Endothelial cell of umbilical vein (primary cell): Measurements from ENCODE around the gene NPS. TPM values are rescaled to one million over a fixed set of nuclear protein-coding genes. Genes with fewer than 3 reads are reported as not detected.

Experiments used
- BruUV-seq: library from RNA; stranded (reverse); fragments of 400-500 nt; replicated peaks from 2 replicates; lab custom pipeline; 2021; lab: Mats Ljungman, UMichigan
- CTCF ChIA-PET: fragments of 300-600, 350-600 bp; sonication (Branson Sonifier 250); formaldehyde crosslinking; loops from one replicate; lab custom pipeline; 2021; ENCODE audit warnings: antibody characterized with exemption, inconsistent platforms; lab: Charles Lee
- POLR2A ChIA-PET: fragments of 300-600, 350-600 bp; sonication (Branson Sonifier 250); formaldehyde crosslinking; loops from one replicate; lab custom pipeline; 2021; ENCODE audit warnings: antibody characterized with exemption, inconsistent platforms; lab: Charles Lee
- DNase-seq: peaks from one replicate; pipeline ENCODE4 v3.0.0-alpha.2; 2011; ENCODE audit warnings: low read depth, low spot score
- FAIRE-seq: peaks from 2 replicates; lab custom pipeline; 2011; peaks lifted over from hg19 to GRCh38; lab: Jason Lieb, UNC
- H2AFZ ChIP-seq: 2 replicates; pipeline ENCODE4 v1.6.0; 2012; ENCODE audit warnings: low read depth, low read length, control low read depth, inconsistent platforms
- H3K27ac ChIP-seq: 2 replicates; pipeline ENCODE4 v1.5.1; 2011; ENCODE audit warnings: low read depth, mild to moderate bottlenecking, control low read depth, low read length, moderate library complexity; ENCODE audit not compliant: insufficient read depth
- H3K27me3 ChIP-seq, 2 experiments: 2 replicates each; pipeline versions ENCODE4 v1.6.0 to v1.6.1; 2011; ENCODE audit warnings: low read length in 2 of 2, mixed read lengths in 1 of 2; ENCODE audit not compliant: control insufficient read depth in 2 of 2, insufficient read depth in 2 of 2
- H3K36me3 ChIP-seq, 2 experiments: 2 replicates in 1 of 2; 3 replicates in 1 of 2; pipeline ENCODE4 v1.5.1; 2011; ENCODE audit warnings: low read length in 2 of 2, mild to moderate bottlenecking in 1 of 2, moderate library complexity in 1 of 2; ENCODE audit not compliant: control insufficient read depth in 2 of 2, insufficient read depth in 2 of 2; ENCODE audit errors: extremely low read depth in 1 of 2
- H3K4me1 ChIP-seq: 3 replicates; pipeline ENCODE4 v1.5.1; 2011; ENCODE audit warnings: mild to moderate bottlenecking, low read length; ENCODE audit not compliant: control insufficient read depth, insufficient read depth; ENCODE audit errors: extremely low read depth
- H3K4me2 ChIP-seq: 2 replicates; pipeline ENCODE4 v1.6.1; 2011; ENCODE audit warnings: low read length, control low read depth, mixed read lengths; ENCODE audit not compliant: insufficient read depth
- H3K4me3 ChIP-seq, 3 experiments: fragments of 200-600 bp in 1 of 3; sonication (generic), shearing (Covaris generic) in 1 of 3; replicated peaks in 1 of 3; 2 replicates each; pipeline ENCODE4 v1.5.1; 2011 to 2016; ENCODE audit warnings: control low read depth in 3 of 3, low read length in 3 of 3, mild to moderate bottlenecking in 2 of 3, inconsistent platforms in 1 of 3, low read depth in 1 of 3, moderate library complexity in 1 of 3; ENCODE audit not compliant: insufficient read depth in 1 of 3
- H3K79me2 ChIP-seq: 2 replicates; pipeline ENCODE4 v1.6.0; 2012; ENCODE audit warnings: low read length, inconsistent platforms; ENCODE audit not compliant: control insufficient read depth, insufficient read depth
- H3K9ac ChIP-seq: replicated peaks from 2 replicates; pipeline ENCODE3; 2011; ENCODE audit warnings: low read length, control low read depth; ENCODE audit not compliant: insufficient read depth; ENCODE audit errors: extremely low read depth
- H3K9me1 ChIP-seq: replicated peaks from 3 replicates; pipeline ENCODE4 v1.6.0; 2011; ENCODE audit warnings: mild to moderate bottlenecking, low read length; ENCODE audit not compliant: control insufficient read depth, insufficient read depth; ENCODE audit errors: extremely low read depth
- H3K9me3 ChIP-seq: replicated peaks from 2 replicates; pipeline ENCODE4 v1.5.1; 2012; ENCODE audit warnings: low read length, inconsistent platforms; ENCODE audit not compliant: control insufficient read depth, insufficient read depth
- H4K20me1 ChIP-seq: replicated peaks from 2 replicates; pipeline ENCODE3; 2011; ENCODE audit warnings: mild to moderate bottlenecking, low read length; ENCODE audit not compliant: control insufficient read depth, insufficient read depth; ENCODE audit errors: extremely low read depth
- CTCF ChIP-seq, 2 donors: IDR thresholded peaks; 1 replicate in 1 of 2; 2 replicates in 1 of 2; pipeline ENCODE4 v1.5.1; 2011; ENCODE audit warnings: low read length in 2 of 2, mild to moderate bottlenecking in 2 of 2, moderate library complexity in 2 of 2, control low read depth in 1 of 2, inconsistent platforms in 1 of 2, low read depth in 1 of 2; ENCODE audit not compliant: insufficient read depth in 1 of 2; ENCODE audit errors: extremely low read depth in 1 of 2
- EZH2 ChIP-seq: IDR thresholded peaks from 2 replicates; pipeline ENCODE4 v1.6.1; 2012; ENCODE audit warnings: borderline replicate concordance, low read depth, mild to moderate bottlenecking, moderate library complexity, low read length, inconsistent platforms; ENCODE audit not compliant: severe bottlenecking
- GATA2 ChIP-seq: IDR thresholded peaks from 2 replicates; pipeline ENCODE4 v1.7.0; 2011; ENCODE audit warnings: low read depth, mild to moderate bottlenecking, moderate library complexity, mixed read lengths, low read length; ENCODE audit not compliant: insufficient read length, insufficient read depth
- JUN ChIP-seq: IDR thresholded peaks from 2 replicates; pipeline ENCODE4 v1.6.1; 2011; ENCODE audit warnings: borderline replicate concordance, low read depth; ENCODE audit not compliant: insufficient read length, insufficient read depth
- MAX ChIP-seq: IDR thresholded peaks from 2 replicates; pipeline ENCODE4 v1.6.1; 2011; ENCODE audit not compliant: insufficient read depth, insufficient read length
- POLR2A ChIP-seq: IDR thresholded peaks from 2 replicates; pipeline ENCODE4 v1.6.1; 2012; ENCODE audit warnings: low read depth, mild to moderate bottlenecking, control low read depth, low read length
- POLR2AphosphoS5 ChIP-seq: IDR thresholded peaks from 2 replicates; pipeline ENCODE4 v1.6.1; 2012; ENCODE audit warnings: low read depth, mild to moderate bottlenecking, control low read depth, low read length, moderate library complexity; ENCODE audit not compliant: insufficient read depth
- dilution Hi-C: fragments of 300-500 bp; cut with MboI; formaldehyde crosslinking; loops from one replicate; pipeline ENCODE4 v1.15.0; 2019; ENCODE audit warnings: low sequenced_read_pairs; ENCODE audit not compliant: extremely low pct_ligation_motif_present
- intact Hi-C: fragments of 100-400 bp; cut with micrococcal nuclease; formaldehyde crosslinking; loops from one replicate; pipeline ENCODE4 v1.10.0; 2022
- polyA plus RNA-seq, 4 experiments: library from polyadenylated mRNA; depleted of rRNA in 3 of 4; stranded (reverse) in 3 of 4; unstranded in 1 of 4; fragments of >200 nt; gene quantifications; 2 replicates each; pipeline versions ENCODE4 v1.2.1 to v1.2.3, GENCODE V29; 2011 to 2012; ENCODE audit warnings: missing spikeins in 1 of 4
- total RNA-seq: library from RNA; stranded (reverse); gene quantifications from 2 replicates; pipeline ENCODE4 v1.2.3, GENCODE V29; 2021

The NPS gene
- total and polyA plus RNA-seq, 2 donors (not counting 3 experiments of a cell fraction or from before 2014, with no cell fraction given) = not detected

- Histone ChIP-seq H3K9ac (no peak overlapping the region), H3K27me3 (no peaks in the 10 kb centered on the region), H3K27ac (no peak overlapping the region), H3K4me3 (no peak overlapping the region), H4K20me1 (no peaks in the 10 kb centered on the region), H3K4me2 (no peak overlapping the region), H3K9me1 (no peaks in the 10 kb centered on the region), H3K79me2 (no peaks in the 10 kb centered on the region), H3K4me1 (no peaks in the 10 kb centered on the region), H2AFZ (no peak overlapping the region), H3K36me3 (no peaks in the 10 kb centered on the region), H3K9me3 (no peaks in the 10 kb centered on the region)
- dilution Hi-C loops = no loop called here
- BruUV-seq = no TSS peak
- ChIA-PET CTCF (no interaction called here), POLR2A (no interaction called here)
- no peak for DNase-seq
- no peak for FAIRE-seq
- TF ChIP-seq EZH2 (no peak), CTCF (IDR thresholded peaks at IDR 0.05; ENCODE audit: extremely low read depth in 1 of 2, insufficient read depth in 1 of 2, low read depth in 1 of 2, low read length in 2 of 2) (no peak), JUN (no peak), POLR2AphosphoS5 (no peak), GATA2 (no peak), MAX (no peak), POLR2A (no peak)
- intact Hi-C loops = no loop called here
These were observed 29.8 kb downstream of the NPS start for GRCh38 chr10:127578961-127579305.
